Measurements from ENCODE around the gene RBMS3.

DNA sequence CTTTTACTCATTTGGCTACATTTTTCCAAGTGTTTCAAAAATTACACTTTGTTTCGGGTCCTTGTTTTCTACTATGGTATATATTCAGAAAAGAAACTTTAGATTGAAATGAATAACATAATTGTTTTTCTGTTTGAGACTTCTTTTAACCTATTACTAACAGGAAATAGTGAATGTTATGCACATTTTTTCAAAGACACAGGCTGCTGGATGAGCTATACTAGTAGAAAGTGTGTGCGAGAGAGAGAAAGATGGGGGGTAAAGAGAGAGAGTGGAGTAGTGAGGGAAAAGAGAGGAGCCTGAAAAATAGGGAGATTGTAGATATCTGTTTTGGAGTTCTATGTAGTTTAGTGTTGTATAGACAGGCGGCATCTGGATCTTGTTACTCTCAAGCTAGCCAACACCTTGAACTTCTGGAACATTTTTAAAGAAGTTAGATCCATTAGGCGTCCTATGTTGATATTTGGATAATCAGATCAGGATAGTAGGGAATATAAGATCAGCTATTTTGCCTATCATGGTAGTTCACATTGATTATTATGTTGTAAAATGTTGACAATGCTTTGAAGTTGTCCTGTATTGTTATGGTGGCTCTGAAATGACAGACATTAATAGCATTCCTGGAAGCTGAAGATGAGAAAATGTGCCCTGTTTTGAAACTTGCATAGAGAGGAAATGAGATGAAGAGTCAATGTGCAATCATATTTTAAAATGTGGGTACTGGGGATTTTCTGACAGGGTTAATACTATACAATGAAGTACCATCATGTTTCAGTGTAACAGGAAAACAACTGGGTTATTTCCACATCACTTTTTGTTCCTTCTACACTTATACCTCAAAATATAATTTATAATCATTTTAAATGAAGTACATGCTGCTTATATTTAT, 2.6 kb downstream of the RBMS3 start:
- TF ChIP-seq POLR2A (IDR thresholded peaks at IDR 0.05; ENCODE audit: low read length) (no peak), GATA1 (IDR thresholded peaks at IDR 0.05; ENCODE audit: low read depth, low read length) (no peak)

Data from erythroblast (primary cell).